ENCODE measurements around the gene HLA-DQB1. TPM values are rescaled to one million over a fixed set of nuclear protein-coding genes. Genes with fewer than 3 reads are reported as not detected.

Gene HLA-DQB1
- total and polyA plus RNA-seq, 4 donors = 0.30 to 6.9 (median 1.8) TPM

- Histone ChIP-seq H3K36me3 (ENCODE audit: control insufficient read depth, insufficient read depth, low read length) (no peaks in the 10 kb centered on the region), H3K4me3 (ENCODE audit: low read depth, low read length) (no peak overlapping the region), H3K9me3 (ENCODE audit: control insufficient read depth, insufficient read depth, low read length) (no peaks in the 10 kb centered on the region), H3K4me1 (ENCODE audit: control insufficient read depth, insufficient read depth, low read length) (no peaks in the 10 kb centered on the region), H3K27me3 (ENCODE audit: control insufficient read depth, insufficient read depth, low read length) (no peaks in the 10 kb centered on the region), H3K27ac (ENCODE audit: low read depth, low read length) (no peak overlapping the region)
- DNase-seq (ENCODE audit: low read depth in 4 of 6, low spot score in 6 of 6) = no peak
- 57% methylated on average over 1 of the region's 3 CpGs for WGBS (ENCODE audit: insufficient coverage)
Measured at GRCh38 chr6:32621372-32621771, 45.1 kb downstream of the HLA-DQB1 start.

GRCh38 chr6:32617751-32618150, 48.7 kb downstream of the HLA-DQB1 start:
- WGBS (ENCODE audit: insufficient coverage) = no CpG with 5 or more reads among the region's 1 CpG

DNA sequence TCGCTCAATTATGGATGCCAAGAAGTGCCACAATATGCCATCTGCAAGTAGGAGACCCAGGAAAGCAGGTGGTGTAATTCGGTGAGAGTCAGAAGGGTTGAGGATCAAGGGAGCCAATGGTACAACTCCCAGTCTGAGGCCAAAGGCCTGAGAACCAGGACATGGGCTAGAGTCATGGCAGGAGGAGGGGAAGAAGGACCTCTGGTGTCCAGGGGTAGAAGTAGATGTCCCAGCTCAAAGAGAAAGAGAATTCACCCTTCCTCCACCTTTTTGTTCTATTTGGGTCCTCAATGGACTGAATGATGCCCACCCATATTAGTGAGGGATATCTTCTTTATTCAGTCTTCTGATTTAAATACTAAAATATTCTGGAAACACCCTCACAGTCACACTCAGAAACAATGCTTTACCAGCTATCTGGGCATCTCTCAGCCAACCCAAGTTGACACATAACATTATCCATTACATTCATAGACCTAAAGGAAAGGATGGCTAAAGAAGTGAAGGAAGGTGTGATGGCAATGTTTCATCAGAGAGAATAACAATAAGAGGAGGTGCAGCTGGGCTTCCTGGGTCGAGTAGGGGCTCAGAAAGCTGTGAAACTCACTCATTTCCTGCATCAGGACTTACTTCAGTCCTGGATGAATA, 50.4 kb downstream of the HLA-DQB1 start:
- WGBS (ENCODE audit: insufficient coverage) = 42% methylated on average over 2 of the region's 3 CpGs
- DNase-seq (ENCODE audit: low read depth in 4 of 6, low spot score in 6 of 6) = no peak
- no peak overlapping the region for H3K4me3 ChIP-seq (ENCODE audit: low read depth, low read length)
- H3K4me1 ChIP-seq (ENCODE audit: control insufficient read depth, insufficient read depth, low read length) = no peaks in the 10 kb centered on the region
- no peaks in the 10 kb centered on the region for H3K9me3 ChIP-seq (ENCODE audit: control insufficient read depth, insufficient read depth, low read length)
- H3K36me3 ChIP-seq (ENCODE audit: control insufficient read depth, insufficient read depth, low read length) = no peaks in the 10 kb centered on the region
- H3K27me3 ChIP-seq (ENCODE audit: control insufficient read depth, insufficient read depth, low read length) = no peaks in the 10 kb centered on the region
- H3K27ac ChIP-seq (ENCODE audit: low read depth, low read length) = no peak overlapping the region

More at GRCh38 chr6:32617751-32618150, 48.7 kb downstream of the HLA-DQB1 start:
- Histone ChIP-seq H3K4me3 (ENCODE audit: low read depth, low read length) (no peak overlapping the region), H3K36me3 (ENCODE audit: control insufficient read depth, insufficient read depth, low read length) (no peaks in the 10 kb centered on the region), H3K27me3 (ENCODE audit: control insufficient read depth, insufficient read depth, low read length) (no peaks in the 10 kb centered on the region), H3K4me1 (ENCODE audit: control insufficient read depth, insufficient read depth, low read length) (no peaks in the 10 kb centered on the region), H3K27ac (ENCODE audit: low read depth, low read length) (no peak overlapping the region), H3K9me3 (ENCODE audit: control insufficient read depth, insufficient read depth, low read length) (no peaks in the 10 kb centered on the region)
- DNase-seq (ENCODE audit: low read depth in 4 of 6, low spot score in 6 of 6) = no peak

GRCh38 chr6:32614366-32615081, 51.9 kb downstream of the HLA-DQB1 start:
- no peaks in the 10 kb centered on the region for H3K9me3 ChIP-seq (ENCODE audit: control insufficient read depth, insufficient read depth, low read length)
- DNase-seq (ENCODE audit: low read depth in 4 of 6, low spot score in 6 of 6) = no peak
- no peak overlapping the region for H3K4me3 ChIP-seq (ENCODE audit: low read depth, low read length)
- H3K27ac ChIP-seq (ENCODE audit: low read depth, low read length) = no peak overlapping the region
- H3K27me3 ChIP-seq (ENCODE audit: control insufficient read depth, insufficient read depth, low read length) = no peaks in the 10 kb centered on the region
- no CpG with 5 or more reads among the region's 1 CpG for WGBS (ENCODE audit: insufficient coverage)
- H3K4me1 ChIP-seq (ENCODE audit: control insufficient read depth, insufficient read depth, low read length) = no peaks in the 10 kb centered on the region
- H3K36me3 ChIP-seq (ENCODE audit: control insufficient read depth, insufficient read depth, low read length) = no peaks in the 10 kb centered on the region

GRCh38 chr6:32613475-32613874, 53.0 kb downstream of the HLA-DQB1 start:
- no peak overlapping the region for H3K4me3 ChIP-seq (ENCODE audit: low read depth, low read length)
- no peaks in the 10 kb centered on the region for H3K9me3 ChIP-seq (ENCODE audit: control insufficient read depth, insufficient read depth, low read length)
- no peak overlapping the region for H3K27ac ChIP-seq (ENCODE audit: low read depth, low read length)
- H3K4me1 ChIP-seq (ENCODE audit: control insufficient read depth, insufficient read depth, low read length) = no peaks in the 10 kb centered on the region
- H3K36me3 ChIP-seq (ENCODE audit: control insufficient read depth, insufficient read depth, low read length) = no peaks in the 10 kb centered on the region
- no peak for DNase-seq (ENCODE audit: low read depth in 4 of 6, low spot score in 6 of 6)
- WGBS (ENCODE audit: insufficient coverage) = no CpG with 5 or more reads among the region's 6 CpGs
- no peaks in the 10 kb centered on the region for H3K27me3 ChIP-seq (ENCODE audit: control insufficient read depth, insufficient read depth, low read length)

- H3K27me3 ChIP-seq (ENCODE audit: control insufficient read depth, insufficient read depth, low read length) = no peaks in the 10 kb centered on the region
- no peak for DNase-seq (ENCODE audit: low read depth in 4 of 6, low spot score in 6 of 6)
- no peaks in the 10 kb centered on the region for H3K4me1 ChIP-seq (ENCODE audit: control insufficient read depth, insufficient read depth, low read length)
- H3K9me3 ChIP-seq (ENCODE audit: control insufficient read depth, insufficient read depth, low read length) = no peaks in the 10 kb centered on the region
- no CpG with 5 or more reads among the region's 3 CpGs for WGBS (ENCODE audit: insufficient coverage)
- H3K4me3 ChIP-seq (ENCODE audit: low read depth, low read length) = no peak overlapping the region
- H3K27ac ChIP-seq (ENCODE audit: low read depth, low read length) = no peak overlapping the region
- H3K36me3 ChIP-seq (ENCODE audit: control insufficient read depth, insufficient read depth, low read length) = no peaks in the 10 kb centered on the region
Measured at GRCh38 chr6:32610682-32611296, 55.7 kb downstream of the HLA-DQB1 start.

GRCh38 chr6:32609731-32610640, 56.5 kb downstream of the HLA-DQB1 start:
- no peaks in the 10 kb centered on the region for H3K36me3 ChIP-seq (ENCODE audit: control insufficient read depth, insufficient read depth, low read length)
- H3K27ac ChIP-seq (ENCODE audit: low read depth, low read length) = no peak overlapping the region
- no peaks in the 10 kb centered on the region for H3K9me3 ChIP-seq (ENCODE audit: control insufficient read depth, insufficient read depth, low read length)
- H3K4me1 ChIP-seq (ENCODE audit: control insufficient read depth, insufficient read depth, low read length) = no peaks in the 10 kb centered on the region
- WGBS (ENCODE audit: insufficient coverage) = 7% methylated on average over 4 of the region's 8 CpGs
- H3K27me3 ChIP-seq (ENCODE audit: control insufficient read depth, insufficient read depth, low read length) = no peaks in the 10 kb centered on the region
- peak; percentile 24 to 97 (median 60) for DNase-seq (ENCODE audit: low read depth in 4 of 6, low spot score in 6 of 6)
- H3K4me3 ChIP-seq (ENCODE audit: low read depth, low read length) = no peak overlapping the region
